ENCODE data around the gene MGAT5B.

MGAT5B gene

GRCh38 chr17:76880268-76880667 is 12.1 kb downstream of the MGAT5B start:
- no peak for FAIRE-seq

GRCh38 chr17:76880971-76881370 is 12.8 kb downstream of the MGAT5B start:
- no peak for FAIRE-seq

- FAIRE-seq: no peak
Observed at GRCh38 chr17:76881408-76881807, 13.2 kb downstream of the MGAT5B start.

GRCh38 chr17:76881966-76882365 is 13.8 kb downstream of the MGAT5B start:
- FAIRE-seq: no peak

GRCh38 chr17:76883744-76884525 is 15.7 kb downstream of the MGAT5B start:
- FAIRE-seq: no peak

GRCh38 chr17:76884995-76885893 is 17.0 kb downstream of the MGAT5B start:
- FAIRE-seq: no peak

GRCh38 chr17:76885894-76886290 is 17.7 kb downstream of the MGAT5B start:
- no peak for FAIRE-seq

GRCh38 chr17:76886395-76886794 is 18.2 kb downstream of the MGAT5B start:
- no peak for FAIRE-seq

- FAIRE-seq: no peak
Observed at GRCh38 chr17:76887802-76888201, 19.6 kb downstream of the MGAT5B start.

GRCh38 chr17:76888661-76889060 is 20.5 kb downstream of the MGAT5B start:
- FAIRE-seq: no peak

- no peak for FAIRE-seq
Observed at GRCh38 chr17:76889323-76889722, 21.1 kb downstream of the MGAT5B start.

GRCh38 chr17:76892329-76892728 is 24.1 kb downstream of the MGAT5B start:
- no peak for FAIRE-seq

- no peak for FAIRE-seq
Observed at GRCh38 chr17:76893623-76894334, 25.6 kb downstream of the MGAT5B start.

GRCh38 chr17:76894842-76895241 is 26.6 kb downstream of the MGAT5B start:
- no peak for FAIRE-seq

- no peak for FAIRE-seq
Observed at GRCh38 chr17:76897023-76897422, 28.8 kb downstream of the MGAT5B start.

- FAIRE-seq: no peak
Observed at GRCh38 chr17:76899414-76899813, 31.2 kb downstream of the MGAT5B start.

- FAIRE-seq: no peak
Observed at GRCh38 chr17:76900723-76901122, 32.5 kb downstream of the MGAT5B start.

- no peak for FAIRE-seq
Observed at GRCh38 chr17:76901542-76902197, 33.5 kb downstream of the MGAT5B start.

- no peak for FAIRE-seq
Observed at GRCh38 chr17:76902476-76902875, 34.3 kb downstream of the MGAT5B start.

- FAIRE-seq: no peak
Observed at GRCh38 chr17:76903631-76904030, 35.4 kb downstream of the MGAT5B start.

- FAIRE-seq: no peak
Observed at GRCh38 chr17:76904116-76904515, 35.9 kb downstream of the MGAT5B start.

- no peak for FAIRE-seq
Observed at GRCh38 chr17:76905036-76905435, 36.8 kb downstream of the MGAT5B start.

GRCh38 chr17:76905836-76906235 is 37.6 kb downstream of the MGAT5B start:
- no peak for FAIRE-seq
